SK-N-MC (cell line): ENCODE measurements around the gene METTL14.

Source experiments
- DNase-seq: peaks from one replicate; pipeline ENCODE4 v3.0.0-alpha.2; 2011; ENCODE audit warnings: low read depth, low spot score
- H3K27ac ChIP-seq: fragments of 200-600 bp; sonication (generic); 2 replicates; pipeline ENCODE4 v1.5.1; 2016; ENCODE audit warnings: mixed run types
- H3K36me3 ChIP-seq: fragments of 200-600 bp; sonication (generic); 2 replicates; pipeline ENCODE4 v1.6.1; 2017; ENCODE audit warnings: antibody characterized with exemption, low read length, mixed read lengths; ENCODE audit not compliant: insufficient read depth
- H3K4me3 ChIP-seq: fragments of 200-600 bp; sonication (generic); 2 replicates; pipeline ENCODE4 v1.5.1; 2016
- H3K9ac ChIP-seq: fragments of 200-600 bp; sonication (generic); 2 replicates; pipeline ENCODE4 v1.8.0; 2017; ENCODE audit warnings: mixed run types, mixed read lengths; ENCODE audit not compliant: insufficient read length
- H3K9me3 ChIP-seq: fragments of 200-600 bp; sonication (generic); 2 replicates; pipeline ENCODE4 v1.6.1; 2017; ENCODE audit warnings: low read depth, mild to moderate bottlenecking, antibody characterized with exemption, low read length, moderate library complexity, mixed read lengths
- EZH2 ChIP-seq: fragments of 200-600 bp; sonication (generic); IDR thresholded peaks from one replicate; pipeline ENCODE4 v1.6.1; 2017; ENCODE audit warnings: antibody characterized with exemption
- FOXP2 ChIP-seq: optimal IDR thresholded peaks from 2 replicates; pipeline ENCODE3; 2011; ENCODE audit warnings: mild to moderate bottlenecking, moderate library complexity; ENCODE audit not compliant: insufficient read depth; ENCODE audit errors: extremely low read length, control extremely low read depth
- POLR2AphosphoS5 ChIP-seq: IDR thresholded peaks from 2 replicates; pipeline ENCODE4 v1.6.1; 2012; ENCODE audit warnings: mild to moderate bottlenecking, low read depth, low read length, borderline replicate concordance

Gene METTL14

GRCh38 chr4:118759481-118759880 is 74.3 kb downstream of the METTL14 start:
- Histone ChIP-seq H3K9me3 (no peaks in the 10 kb centered on the region), H3K36me3 (peaks cover 6% of the 10 kb centered on the region; the same call in 1 of the 2 replicates), H3K27ac (no peak overlapping the region), H3K9ac (no peak overlapping the region), H3K4me3 (no peak overlapping the region)
- TF ChIP-seq POLR2AphosphoS5 (no peak), FOXP2 (no peak), EZH2 (no peak)
- DNase-seq: no peak

- Histone ChIP-seq H3K27ac (no peak overlapping the region), H3K4me3 (no peak overlapping the region), H3K36me3 (peaks cover 8% of the 10 kb centered on the region; the same call in 1 of the 2 replicates), H3K9me3 (no peaks in the 10 kb centered on the region), H3K9ac (no peak overlapping the region)
- no peak for TF ChIP-seq EZH2
- DNase-seq: no peak
Observed at GRCh38 chr4:118760092-118760491, 74.9 kb downstream of the METTL14 start.

GRCh38 chr4:118760493-118760892 is 75.3 kb downstream of the METTL14 start:
- H3K36me3 ChIP-seq: peaks cover 8% of the 10 kb centered on the region; the same call in 1 of the 2 replicates

GRCh38 chr4:118761397-118762016 is 76.3 kb downstream of the METTL14 start:
- DNase-seq: no peak
- peaks cover 13% of the 10 kb centered on the region; the same call in 1 of the 2 replicates for H3K36me3 ChIP-seq
- H3K9me3 ChIP-seq: no peaks in the 10 kb centered on the region
- H3K9ac ChIP-seq: no peak overlapping the region
- H3K4me3 ChIP-seq: no peak overlapping the region
- H3K27ac ChIP-seq: no peak overlapping the region
- no peak for TF ChIP-seq FOXP2
- TF ChIP-seq EZH2: no peak
- TF ChIP-seq POLR2AphosphoS5: no peak

More at GRCh38 chr4:118760493-118760892, 75.3 kb downstream of the METTL14 start:
- no peaks in the 10 kb centered on the region for H3K9me3 ChIP-seq
- TF ChIP-seq POLR2AphosphoS5 (no peak), EZH2 (no peak), FOXP2 (no peak)
- H3K4me3 ChIP-seq: no peak overlapping the region
- no peak overlapping the region for H3K27ac ChIP-seq
- no peak overlapping the region for H3K9ac ChIP-seq
- no peak for DNase-seq

- Histone ChIP-seq H3K27ac (no peak overlapping the region), H3K4me3 (no peak overlapping the region), H3K9ac (no peak overlapping the region), H3K36me3 (peaks cover 20% of the 10 kb centered on the region; the same call in 1 of the 2 replicates), H3K9me3 (no peaks in the 10 kb centered on the region)
- no peak for DNase-seq
- TF ChIP-seq POLR2AphosphoS5: no peak
- no peak for TF ChIP-seq FOXP2
- TF ChIP-seq EZH2: no peak
Observed at GRCh38 chr4:118762155-118762554, 77.0 kb downstream of the METTL14 start.

- Histone ChIP-seq H3K36me3 (peaks cover 17% of the 10 kb centered on the region; the same call in 1 of the 2 replicates), H3K9ac (no peak overlapping the region), H3K4me3 (peak overlapping the region; percentile 46), H3K9me3 (no peaks in the 10 kb centered on the region), H3K27ac (peak overlapping the region; percentile 82)
- no peak for DNase-seq
- no peak for TF ChIP-seq POLR2AphosphoS5
- no peak for TF ChIP-seq EZH2
- TF ChIP-seq FOXP2: no peak
Observed at GRCh38 chr4:118762730-118763477, 77.7 kb downstream of the METTL14 start.
